NB4 (cell line): ENCODE data around the gene NAXE.

Source experiments
- MYC ChIP-seq: IDR thresholded peaks from 2 replicates; pipeline ENCODE4 v1.6.1; 2011; ENCODE audit warnings: low read depth, low read length
- POLR2A ChIP-seq: IDR thresholded peaks from 2 replicates; pipeline ENCODE4 v1.6.1; 2011; ENCODE audit warnings: mild to moderate bottlenecking; ENCODE audit not compliant: insufficient read length; ENCODE audit errors: extremely low read depth
- TF ChIP-seq, protein P1 (sequence below): IDR thresholded peaks from one replicate; pipeline ENCODE4 v1.5.1; 2012; ENCODE audit warnings: low read depth, low read length

DNA sequence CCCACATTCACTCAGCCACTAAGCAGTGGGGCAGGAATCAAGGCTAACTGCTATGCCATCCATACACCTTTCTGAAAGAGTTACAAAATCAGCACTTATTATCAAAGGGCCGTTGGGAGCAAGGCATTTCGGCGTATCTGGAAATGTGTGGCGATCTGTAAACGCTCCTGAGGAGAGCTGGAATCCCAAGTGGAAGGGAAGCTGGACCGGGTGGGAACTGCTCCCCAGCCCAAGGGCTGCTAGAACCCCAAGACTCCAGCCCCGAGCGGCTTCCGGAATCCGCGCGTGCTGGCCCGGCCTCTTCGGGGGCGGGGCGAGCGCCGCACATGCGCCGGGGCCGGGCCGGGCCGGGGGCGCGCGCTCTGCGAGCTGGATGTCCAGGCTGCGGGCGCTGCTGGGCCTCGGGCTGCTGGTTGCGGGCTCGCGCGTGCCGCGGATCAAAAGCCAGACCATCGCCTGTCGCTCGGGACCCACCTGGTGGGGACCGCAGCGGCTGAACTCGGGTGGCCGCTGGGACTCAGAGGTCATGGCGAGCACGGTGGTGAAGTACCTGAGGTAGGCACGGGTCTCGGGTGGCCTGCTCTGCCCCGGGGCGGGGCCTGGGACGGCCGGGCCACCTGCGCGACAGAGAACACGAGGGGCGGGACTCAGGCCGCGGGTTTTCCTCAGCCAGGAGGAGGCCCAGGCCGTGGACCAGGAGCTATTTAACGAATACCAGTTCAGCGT is at the start of gene NAXE:
- TF ChIP-seq POLR2A (peak; percentile 94), MYC (peak; percentile 53)
- TF ChIP-seq, protein P1, sequence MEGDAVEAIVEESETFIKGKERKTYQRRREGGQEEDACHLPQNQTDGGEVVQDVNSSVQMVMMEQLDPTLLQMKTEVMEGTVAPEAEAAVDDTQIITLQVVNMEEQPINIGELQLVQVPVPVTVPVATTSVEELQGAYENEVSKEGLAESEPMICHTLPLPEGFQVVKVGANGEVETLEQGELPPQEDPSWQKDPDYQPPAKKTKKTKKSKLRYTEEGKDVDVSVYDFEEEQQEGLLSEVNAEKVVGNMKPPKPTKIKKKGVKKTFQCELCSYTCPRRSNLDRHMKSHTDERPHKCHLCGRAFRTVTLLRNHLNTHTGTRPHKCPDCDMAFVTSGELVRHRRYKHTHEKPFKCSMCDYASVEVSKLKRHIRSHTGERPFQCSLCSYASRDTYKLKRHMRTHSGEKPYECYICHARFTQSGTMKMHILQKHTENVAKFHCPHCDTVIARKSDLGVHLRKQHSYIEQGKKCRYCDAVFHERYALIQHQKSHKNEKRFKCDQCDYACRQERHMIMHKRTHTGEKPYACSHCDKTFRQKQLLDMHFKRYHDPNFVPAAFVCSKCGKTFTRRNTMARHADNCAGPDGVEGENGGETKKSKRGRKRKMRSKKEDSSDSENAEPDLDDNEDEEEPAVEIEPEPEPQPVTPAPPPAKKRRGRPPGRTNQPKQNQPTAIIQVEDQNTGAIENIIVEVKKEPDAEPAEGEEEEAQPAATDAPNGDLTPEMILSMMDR, result no peak
